ENCODE data around the gene ITPRIP.

ITPRIP gene

DNA sequence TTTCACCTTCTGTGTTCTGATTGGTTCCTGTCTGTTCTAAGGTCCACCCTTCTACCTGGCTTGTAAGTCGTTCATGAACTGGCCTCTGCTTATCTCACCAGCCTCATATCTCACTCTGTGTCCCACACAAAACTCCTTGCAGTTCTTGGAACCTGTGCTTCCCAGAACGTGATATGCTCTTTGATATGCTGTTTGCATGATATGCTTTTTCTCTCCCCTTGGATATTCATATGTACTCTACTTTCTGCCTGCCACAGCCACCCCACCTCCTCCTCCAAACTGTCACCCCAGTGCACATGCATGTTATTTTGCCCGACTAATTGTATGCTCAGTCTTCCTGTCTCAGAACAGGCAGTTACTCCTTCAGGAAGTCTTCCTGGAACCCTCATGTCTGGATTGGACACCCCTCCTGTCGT is 1.9 kb upstream of the ITPRIP start:
- DNase-seq = no peak

DNA sequence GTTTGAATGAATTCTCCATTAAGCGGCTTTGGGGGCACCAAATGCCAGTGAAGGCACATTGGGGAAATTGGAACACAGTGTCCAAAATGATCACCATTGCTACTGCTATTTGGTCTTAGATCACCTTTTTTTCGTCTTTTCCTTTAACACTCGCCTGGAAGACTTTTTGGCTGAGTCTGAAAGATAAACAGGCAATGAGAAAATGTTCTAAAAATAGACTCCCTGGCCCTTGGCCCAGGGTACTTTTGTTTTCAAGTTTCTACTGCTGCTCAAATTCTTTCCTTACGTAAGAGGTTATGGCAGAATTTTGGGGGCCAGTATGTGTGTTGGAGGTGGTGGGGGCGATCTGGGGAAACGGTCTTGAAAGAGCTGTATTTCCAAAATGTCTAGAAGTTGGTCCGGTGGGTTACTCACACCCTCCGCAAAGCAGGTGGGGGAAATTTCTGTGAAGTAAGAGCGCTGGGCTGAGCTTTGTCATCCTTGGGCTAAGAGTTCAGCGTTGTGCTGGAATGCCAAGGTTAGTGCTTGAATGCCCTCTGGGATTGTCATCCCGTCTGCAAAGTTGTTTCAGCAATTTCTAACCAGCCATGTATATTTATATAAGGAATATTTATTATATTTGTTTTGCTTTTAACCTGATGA is 1.3 kb upstream of the ITPRIP start:
- no peak for DNase-seq

DNA sequence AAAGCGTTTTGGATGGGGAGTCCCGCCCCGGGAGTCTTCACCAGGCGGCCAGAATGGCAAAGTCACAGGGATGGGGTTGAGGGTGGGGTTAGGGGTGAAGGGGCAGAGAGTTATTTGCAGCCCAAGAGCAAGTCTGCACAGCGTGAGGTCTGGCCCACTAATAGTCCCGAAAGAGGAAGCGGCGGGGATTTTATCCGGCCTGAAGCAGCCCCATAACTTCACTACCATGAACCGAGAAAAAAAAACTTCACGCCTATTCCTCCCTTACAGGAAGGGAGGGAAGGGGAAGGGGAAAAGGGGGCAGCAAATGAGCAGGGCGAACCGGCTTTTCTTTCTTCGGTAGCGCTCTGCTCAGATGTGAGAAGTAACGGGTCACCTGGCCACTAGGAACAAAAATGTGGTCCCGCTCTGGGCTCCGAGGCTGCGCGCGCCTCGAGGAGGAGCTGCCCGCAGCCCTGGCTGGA is 712 bp downstream of the ITPRIP start:
- DNase-seq = peak; percentile 26

DNA sequence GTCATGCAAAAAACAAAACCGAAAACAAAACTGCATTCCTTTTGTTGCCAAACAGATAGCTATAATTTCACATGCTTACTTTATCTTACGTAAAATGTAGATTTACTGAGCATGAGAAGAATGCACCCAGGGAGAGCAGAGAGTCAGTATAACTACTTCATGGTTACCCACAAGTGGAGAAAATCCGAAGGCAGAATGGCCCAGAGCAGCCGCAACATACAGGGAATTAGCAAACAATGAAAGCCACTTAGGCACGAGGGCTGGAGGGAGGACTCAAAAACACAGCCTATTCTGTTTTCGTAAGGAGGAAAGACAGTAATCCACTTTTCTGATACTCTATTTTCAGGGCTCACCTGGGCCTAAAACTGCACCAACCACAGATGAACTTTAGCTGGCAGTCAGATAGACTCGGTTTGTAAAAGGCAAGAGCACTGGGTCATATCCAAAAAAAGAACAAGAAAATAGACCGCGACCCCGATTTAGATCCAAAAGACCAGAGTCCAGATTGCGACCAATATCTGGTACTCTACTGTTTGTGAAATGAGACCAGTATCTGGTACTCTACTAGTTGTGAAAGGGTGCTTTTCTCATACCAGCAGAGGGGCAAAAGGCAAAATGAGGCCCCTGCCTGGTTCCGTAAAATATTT is 1.3 kb downstream of the ITPRIP start:
- DNase-seq = no peak

DNA sequence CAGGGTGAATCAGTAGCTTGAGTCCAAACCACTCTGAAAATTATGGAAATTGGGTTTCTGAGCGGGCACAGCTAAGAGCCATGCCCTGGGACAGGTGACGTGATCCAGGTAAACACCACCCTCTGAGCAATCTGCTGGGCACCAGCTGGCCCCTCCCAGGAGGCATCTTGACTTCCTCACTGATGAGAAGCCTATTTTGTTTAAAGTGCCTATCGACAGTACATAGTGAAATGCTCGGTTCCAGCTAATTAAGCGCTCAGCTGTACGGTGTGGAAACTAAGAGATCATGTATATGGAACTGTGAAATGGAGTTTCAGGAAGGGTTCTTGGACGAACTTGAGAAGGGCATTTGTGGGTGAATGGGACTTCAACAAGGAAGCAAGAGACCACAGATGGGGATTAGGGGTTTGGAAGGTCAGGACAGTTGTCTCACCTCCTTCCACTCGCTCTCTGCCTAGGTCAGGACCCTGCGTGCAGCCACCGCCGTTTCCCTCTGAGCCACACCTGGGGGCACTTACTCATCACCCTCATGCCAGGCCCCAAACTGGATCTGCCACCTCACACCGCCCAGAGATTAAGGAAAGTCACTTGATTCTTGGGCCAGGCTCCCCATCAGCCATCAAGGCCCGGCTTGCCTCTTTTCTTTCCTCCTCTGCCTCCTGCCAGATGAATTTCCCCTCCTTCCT is 3.2 kb downstream of the ITPRIP start:
- DNase-seq = no peak

DNA sequence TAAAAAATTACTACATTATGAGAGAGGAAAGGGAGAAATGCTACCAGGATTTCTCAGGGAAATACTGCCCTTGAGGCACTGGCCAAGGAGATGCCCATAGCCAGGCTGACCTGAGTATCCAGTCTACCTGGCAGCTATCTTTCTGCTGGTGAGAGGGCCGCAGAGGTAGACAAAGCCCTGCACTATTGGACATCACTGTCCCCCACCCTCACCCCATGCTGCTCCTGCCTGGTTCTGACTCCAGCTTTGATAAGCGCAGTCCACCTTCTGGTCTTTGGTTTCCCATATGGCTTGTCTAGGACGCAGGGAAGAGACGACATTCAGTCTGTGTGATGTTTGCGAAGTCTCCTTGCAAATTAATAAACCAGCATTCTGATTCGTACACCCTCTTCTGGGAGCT is 3.7 kb downstream of the ITPRIP start:
- no peak for DNase-seq

DNA sequence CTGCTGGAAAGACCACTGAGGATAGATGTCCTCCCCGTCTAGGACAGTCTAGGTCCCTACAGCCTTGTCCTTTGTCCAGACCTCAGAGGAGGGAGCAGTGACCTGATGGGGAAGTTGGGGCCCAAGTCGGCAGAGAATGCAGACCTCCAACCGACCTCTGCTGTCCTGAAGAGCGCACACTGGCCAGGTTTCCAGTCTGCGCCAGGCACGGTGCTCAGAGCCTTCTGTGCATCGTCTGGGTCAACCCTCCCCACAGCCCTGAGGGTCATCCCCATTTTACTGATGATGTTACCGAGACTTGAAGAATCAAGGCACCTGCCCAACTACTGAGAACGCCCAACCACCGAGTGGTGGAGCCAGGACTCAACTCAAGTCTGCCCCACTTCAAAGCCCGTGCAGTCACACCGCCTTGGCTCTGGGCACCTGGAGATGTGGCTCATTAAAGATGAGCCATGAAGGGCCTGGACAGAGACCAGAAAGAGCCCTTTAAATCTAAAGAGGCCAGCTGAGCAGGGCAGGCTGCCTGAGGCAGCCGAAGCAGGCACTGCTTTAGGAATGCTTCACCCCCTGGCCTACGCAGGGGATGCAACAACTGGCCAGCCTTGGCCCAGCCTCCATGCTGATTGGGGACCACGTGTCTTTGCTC is 4.4 kb downstream of the ITPRIP start:
- no peak for DNase-seq

DNA sequence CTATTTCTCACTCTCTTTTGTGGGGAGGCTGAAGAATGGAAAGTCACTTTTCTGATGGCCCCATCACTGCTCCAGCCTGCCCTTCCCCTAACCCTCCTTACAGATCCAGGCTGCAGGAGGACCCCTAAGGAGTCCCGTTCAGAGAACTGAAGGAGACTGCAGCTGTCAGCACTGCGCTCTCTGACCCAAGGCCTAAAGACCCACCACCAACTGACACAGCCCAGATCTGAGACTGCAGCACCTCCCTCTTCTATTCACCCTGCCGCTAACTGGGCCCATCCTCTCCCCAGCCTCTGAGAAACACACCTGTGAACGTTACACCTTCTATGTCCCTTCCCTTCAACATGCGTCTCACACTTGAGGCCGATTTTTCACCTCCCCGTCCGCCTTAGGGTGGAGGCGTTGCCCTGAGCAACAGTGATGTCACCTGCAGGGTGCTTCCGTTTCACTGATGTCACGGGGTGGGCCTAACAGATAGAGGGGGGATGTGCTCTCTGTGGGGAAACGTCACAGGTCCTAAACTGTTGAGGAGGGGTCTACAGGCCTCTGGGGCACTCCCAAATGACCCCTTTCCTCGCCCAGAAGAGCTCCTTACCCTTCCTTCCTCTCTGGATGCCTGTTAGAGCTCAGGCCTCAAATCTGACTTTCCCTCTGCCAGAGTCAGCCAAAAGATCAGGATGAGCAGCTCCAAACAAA is 5.1 kb downstream of the ITPRIP start:
- no peak for DNase-seq

DNA sequence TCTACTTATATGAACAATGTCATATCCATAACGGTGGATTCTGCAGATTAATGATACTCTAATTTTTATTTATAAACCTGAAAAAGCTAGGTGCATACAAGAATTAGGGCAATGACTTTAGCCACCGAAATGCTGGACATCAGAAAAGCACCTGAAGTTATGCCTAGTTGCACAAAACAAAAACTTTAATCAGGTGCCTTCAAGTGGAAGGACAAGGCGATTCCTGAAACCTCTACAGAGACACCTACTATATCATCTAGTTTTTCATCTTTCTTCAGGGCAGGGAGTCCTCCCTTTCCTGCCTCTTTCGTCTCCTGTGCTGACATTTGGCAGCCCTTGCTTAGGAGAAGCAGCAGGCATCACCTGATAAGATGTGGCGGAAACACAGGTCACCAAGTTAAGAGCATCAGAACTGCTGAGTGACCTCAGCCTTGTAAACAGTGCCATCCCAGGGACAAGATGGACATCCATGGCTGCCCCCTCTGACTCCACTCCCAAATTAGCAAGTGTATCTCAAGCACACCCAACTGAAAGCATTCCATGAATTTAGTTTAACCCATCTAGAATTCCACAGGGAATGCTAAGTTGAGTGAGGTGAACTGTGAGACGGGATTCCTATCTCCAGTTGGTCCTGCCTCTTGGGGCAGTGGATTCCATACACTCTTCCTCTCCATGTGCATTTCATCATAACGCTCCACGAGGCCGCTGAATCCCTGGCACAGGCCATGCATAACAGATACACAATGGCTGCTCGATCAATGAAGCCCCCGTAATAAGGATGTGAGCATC is 5.8 kb downstream of the ITPRIP start:
- DNase-seq = no peak

DNA sequence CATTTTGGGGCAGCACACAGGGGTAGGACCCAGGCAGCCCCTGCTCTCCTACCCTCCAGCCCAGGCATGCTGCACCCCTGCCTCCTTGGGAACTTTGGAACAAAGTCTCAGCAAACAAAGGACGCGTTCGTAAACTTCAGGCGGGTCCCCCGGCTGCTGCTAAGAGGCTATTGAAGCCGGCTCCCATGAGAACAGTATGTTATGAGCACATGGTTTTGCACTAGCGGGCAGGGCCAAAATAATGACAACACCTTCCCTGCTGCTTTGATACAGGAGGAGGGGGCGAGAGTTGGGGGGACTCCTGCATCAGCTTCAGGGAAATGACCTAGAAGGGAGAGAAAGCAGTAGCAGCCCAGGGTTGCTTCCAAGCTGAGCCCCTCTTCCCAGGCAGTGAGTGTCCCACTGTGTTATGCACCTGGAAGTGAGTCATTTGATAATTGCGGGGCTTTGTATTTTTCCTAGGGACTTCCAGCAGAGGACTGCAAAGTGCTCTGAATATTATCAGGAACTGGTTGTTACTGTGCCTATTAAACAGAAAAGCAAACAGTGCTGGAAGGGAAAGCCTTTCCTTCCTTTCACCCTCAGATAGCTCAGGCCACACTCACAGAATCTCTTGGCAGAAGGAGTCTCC is 6.9 kb downstream of the ITPRIP start:
- DNase-seq = no peak

DNA sequence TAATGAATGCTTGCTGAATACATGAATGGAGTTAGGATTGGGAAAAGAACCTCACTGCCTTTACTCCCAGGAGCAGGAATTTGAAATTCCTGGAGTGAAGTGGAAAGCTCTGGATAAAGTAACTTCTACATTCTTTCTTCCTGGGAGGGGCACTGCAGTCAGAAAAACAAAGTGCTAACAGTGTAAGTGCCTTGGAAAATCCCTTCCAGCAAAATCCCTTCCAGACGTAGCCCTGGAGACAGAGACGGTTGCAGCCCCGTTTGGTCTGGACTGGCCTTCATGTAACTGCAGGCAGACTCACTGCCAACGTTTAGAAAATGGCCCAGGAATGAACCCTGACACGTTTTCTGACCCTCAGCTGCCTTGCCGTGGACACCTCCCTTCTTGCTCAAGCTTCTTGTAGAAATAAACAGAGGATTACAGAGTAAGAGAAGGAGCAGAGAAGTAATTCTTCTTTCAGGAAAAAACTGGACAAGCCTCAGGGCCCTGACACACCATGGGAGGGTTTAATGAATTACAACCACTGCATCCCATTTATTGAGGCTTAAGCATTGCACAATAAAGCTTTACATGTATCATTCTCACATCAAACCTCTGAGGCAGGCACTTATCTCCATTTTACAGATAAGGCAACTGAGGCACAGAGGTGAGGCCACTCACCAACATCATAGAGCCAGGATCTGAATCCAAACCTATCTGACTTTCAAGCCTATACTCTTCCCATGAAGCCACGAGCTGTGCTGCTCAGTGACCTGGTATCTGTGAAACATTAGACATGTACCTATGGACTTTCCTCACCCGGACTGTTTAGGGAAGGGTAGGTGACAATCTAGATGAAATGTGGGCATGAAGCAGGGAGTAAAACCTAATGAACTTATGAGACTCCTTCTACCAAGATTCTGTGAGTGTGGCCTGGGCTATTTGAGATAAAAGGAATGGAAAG is 7.8 kb downstream of the ITPRIP start:
- no peak for DNase-seq

DNA sequence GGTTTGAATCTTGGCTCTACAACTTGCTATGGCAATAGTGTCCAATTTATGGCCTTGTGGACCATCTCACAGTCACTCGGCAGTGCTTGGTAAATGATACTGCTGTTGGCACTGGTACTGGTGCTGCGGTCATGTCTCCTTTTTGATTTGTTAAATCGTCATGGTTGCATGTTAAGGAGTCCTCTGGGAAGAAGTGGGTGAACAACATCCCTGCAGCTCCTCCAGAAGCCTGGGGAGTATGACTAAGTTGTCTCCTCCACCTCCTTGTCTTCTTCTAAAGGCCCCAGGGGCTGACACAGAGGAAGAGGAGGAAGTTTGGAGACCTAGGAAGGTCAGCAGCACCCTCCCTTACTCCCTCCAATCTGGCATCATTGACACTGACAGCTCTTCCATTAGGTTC is 8.5 kb downstream of the ITPRIP start:
- DNase-seq = no peak

DNA sequence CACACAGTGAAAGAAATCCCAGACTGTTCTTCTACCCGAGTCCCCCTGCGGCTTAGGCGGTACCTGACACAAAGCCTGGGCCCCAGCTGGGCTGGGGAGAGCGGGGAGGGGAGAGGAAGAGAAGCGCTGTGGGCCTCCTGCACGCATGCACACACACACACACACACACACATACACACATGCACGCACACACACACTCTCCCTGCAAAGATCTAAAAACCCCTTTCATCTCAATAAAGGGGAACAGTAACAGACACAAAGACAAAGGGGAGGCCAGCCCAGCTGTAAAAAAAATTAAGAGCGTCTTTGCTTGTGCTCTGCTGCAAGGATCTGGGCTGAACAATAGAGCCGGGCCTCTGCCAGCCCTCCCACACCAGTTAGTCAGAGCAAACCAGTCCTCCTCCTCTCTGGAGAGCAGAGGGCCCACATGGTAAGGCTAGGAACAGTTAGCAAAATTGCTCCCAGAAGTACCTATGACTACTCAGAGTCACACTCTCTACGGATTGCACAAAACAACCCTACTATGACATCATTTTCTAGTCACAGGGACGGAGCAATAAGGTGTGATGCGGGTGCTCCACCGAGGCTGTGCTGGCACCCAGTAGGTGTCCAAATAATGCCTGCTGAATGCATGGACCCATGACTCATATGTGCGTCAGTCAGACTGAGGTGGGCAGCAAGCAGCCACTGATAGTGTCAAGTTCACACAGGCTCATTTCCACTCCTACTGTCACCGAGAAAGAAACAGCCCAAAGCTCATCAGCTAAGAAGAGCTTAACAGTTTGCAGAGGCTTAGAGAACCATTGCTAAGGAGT is 9.2 kb downstream of the ITPRIP start:
- peak; percentile 86 for DNase-seq

DNA sequence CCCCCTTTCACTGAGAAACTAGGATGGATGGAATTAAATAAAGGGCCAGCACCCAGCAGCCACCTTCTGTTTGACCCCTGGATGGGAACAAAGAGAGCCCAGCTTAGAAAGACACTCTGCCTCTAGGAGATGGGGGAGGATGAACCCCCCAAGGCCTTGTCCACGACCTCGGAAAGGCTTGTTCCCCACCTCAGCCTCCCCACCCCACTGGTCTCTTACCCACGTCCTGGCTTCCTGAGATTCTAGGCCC is 9.7 kb downstream of the ITPRIP start:
- no peak for DNase-seq

DNA sequence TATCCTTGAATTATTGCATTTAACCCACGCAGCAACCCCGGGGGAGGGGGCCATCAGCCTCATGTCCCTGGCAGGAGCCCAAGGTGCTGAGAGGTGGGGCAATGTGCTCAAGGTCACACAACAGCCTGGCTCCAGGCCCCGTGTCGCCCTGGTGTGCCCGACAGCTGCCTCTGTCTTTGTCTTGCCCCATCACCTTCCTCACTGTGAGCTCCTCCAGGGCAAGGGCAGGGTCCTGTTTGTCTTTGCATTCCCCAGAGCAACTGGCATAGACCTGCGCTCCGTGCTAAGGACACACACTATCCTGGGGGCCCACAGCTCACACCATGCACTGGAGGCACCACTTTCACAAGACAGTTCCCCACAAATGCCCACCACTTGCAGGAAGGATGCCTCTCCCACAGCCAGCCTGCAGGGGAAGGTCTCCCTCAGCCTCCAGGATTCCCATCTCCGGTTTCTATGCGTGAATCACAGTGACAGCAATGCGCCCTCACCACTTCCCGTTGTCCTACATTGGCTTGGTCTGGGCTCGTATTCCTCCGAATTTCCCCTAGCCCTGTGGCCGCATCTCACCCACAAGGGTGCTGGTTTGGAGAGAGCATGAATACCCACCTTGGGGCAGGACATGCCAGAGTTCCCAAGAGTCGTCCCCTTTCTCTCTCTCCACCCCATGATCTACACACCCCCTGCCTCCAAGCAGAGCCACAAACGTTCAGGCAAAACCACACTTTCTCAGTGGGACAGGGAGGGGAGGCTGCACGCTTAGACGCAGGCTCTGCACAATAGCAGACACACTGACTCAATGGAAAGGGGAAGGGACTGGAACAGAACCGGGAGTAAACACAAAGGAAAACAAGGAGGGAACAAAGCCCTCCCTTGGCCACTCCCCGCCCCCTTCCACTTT is 10.3 kb downstream of the ITPRIP start:
- DNase-seq = no peak

DNA sequence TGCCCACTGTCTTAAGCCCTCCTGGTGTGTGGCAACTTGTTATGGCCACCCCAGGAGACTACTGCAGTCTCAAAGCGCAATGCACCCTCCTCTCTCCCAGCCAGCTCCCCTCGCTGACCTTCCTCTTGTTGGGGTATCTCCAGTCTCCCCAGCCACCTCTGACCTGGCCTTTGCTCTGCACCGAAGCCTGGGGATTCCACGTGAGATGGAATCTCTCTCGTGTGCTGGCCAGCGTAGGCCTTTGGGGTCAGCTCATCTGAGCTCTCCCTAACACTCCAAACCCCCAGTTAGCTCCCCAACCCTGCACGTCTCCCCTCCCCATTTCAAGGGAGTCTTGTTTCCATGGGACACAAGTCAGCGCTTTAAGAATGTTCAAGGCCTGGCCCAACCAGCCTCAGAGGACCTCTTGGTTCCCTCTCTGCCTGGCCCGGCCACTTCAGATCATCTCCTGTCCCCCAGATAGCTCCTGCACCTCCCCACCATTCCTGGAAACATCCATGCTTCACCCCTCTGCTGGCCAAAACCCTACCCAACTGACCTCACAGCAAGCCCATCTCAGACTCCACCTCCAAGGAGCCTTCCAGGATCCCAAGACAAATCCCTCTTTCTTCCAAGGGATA is 11.2 kb downstream of the ITPRIP start:
- DNase-seq = no peak

DNA sequence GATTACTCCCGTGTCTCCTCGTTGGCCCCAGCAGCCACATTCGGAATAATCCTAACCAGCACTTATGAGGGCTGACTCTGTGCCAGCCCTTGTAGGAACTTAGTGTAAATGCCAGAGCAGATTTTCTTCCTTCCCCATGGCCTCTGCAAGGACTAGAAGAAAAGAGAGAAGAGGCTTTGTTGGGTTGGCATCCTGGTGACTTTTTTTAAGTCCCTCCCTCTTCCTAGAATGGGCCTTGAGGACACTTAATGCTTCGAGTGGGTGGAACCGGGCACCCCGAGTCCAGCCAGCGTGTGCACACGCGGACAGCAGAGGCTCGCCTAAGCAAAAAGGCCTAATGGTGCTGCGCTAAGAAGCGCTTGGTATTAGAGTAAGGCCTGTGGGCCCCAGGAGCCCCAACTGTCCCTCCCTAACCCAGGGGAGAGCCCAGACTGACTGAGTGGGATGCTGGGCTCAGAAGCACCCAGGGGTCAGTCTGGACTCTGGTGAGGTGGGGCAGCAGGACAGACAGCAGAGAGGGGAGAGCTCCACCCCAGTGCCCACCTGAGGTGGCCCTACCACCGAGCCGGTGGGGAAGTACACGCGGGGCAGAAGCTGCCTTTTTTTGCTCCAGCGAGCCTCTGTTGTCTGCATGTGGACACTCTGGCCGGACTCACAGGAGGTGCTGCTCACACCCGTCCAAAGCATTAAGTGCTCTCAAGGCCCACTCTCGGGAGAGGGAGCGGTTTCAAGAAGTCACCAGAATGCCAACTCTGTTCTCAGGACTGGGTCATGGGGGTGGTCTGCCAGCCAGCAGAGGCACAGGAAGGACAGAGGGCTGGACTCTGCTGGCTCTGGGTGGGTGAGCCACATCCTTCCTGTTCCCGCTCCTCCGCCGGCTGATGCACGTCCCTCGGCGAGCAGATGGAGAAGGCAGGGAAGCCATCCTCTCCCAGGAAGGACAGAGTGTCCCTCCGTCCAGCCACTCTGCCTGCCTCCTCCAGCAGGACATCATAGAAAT is 12.5 kb downstream of the ITPRIP start:
- DNase-seq = no peak
